HuH-7.5 (cell line): ENCODE measurements around the gene ZNF236.
"Not testable (repeated sequence)": the region's sequence is repeated elsewhere in the genome, so short reads cannot be mapped to it uniquely, and the experiment has no call there.

Experiments used
- DNase-seq: peaks from one replicate; pipeline ENCODE4 v3.0.0; 2011; ENCODE audit warnings: low spot score

ZNF236 gene

DNA sequence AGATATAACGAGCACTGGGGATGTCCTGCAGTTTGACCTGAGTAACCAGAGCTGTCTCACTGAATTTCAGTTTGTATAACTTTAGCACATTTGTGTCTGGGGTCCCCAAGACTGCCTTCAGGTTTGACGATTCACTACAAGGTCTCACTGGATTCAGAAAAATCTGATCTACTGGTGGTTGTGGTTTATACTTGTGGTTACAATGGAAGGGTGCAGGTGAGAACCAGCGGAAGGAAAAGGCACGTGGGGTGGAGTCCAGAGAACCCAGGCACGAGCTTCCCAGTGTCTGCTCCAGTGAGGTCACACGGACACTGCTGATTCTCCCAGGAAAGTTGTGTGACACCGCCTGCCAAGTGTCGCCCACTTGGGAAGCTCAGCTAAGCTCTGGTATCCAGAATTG is 126.0 kb downstream of the ZNF236 start:
- no peak for DNase-seq

DNA sequence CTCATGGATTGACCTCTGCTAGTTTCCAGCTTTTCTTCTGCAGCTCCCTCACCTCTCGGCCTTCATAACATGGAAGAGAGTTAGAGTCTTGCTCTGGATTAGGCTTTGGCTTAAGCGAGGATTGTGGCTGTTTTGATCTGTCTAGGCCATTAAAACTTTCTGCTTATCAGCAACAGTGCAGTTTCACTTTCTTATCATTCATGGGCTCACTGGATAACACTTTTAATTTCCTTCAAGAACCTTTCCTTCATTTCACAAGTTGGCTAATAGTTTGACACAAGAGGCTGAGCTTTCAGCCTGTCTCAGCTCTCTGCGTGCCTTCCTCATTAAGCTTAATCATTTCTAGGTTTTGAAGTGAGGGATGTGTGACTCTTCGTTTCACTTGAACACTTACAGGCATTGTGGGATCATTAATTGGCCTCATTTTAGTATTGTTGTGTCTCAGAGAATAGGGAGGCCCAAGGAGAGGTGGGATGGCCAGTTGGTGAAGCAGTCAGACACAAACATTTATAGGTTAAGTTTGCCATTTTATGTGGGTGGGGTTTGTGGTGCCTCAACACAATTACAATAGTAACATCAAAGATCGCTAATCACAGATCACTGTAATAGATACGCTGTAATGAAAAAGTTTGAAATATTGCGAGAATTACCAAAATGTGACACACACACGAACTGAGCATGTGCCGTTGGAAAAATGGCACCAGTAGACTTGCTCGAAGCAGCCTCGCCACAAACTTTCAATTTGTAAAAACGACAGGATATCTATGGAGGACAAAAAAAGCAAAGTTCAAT is 129.3 kb downstream of the ZNF236 start:
- DNase-seq, result no peak

DNA sequence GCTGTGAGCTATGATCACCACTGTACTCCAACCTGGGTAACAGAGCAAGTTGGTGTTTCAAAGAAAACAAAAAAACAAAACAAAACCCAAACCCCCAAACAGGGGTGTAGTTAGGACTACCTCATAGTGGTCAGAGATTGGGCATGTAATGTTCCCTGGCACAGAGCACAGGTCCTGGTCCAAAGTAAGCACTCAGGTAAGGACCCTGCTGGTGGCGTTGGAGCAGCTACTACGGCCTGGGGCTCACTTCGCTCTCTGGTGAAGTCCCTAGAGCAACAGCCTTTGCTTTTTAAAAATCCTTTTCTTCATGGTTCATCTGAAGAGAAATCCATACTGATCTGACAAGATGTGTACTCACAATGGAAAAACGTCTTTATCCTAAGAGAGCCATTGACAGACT is 130.4 kb downstream of the ZNF236 start:
- no peak for DNase-seq

DNA sequence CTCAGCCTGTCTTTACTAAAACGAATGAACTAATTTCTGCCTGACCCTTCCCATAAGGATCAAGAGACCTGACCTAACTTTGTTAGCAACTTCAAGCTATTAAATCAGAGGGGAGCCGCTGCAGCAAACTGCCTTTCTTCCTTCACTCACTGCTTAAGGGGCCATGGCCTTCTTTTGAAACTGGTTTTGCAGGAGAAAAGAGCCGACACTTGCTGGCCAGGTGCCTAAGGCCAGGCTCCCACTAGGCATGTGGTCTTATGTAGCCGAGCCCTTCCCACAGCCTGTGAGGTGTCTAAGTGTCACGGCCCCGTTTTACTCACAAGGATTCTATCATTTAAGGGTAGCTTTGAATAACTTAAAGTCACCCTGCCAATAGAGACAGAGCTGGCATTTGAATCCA is 130.8 kb downstream of the ZNF236 start:
- no peak for DNase-seq

DNA sequence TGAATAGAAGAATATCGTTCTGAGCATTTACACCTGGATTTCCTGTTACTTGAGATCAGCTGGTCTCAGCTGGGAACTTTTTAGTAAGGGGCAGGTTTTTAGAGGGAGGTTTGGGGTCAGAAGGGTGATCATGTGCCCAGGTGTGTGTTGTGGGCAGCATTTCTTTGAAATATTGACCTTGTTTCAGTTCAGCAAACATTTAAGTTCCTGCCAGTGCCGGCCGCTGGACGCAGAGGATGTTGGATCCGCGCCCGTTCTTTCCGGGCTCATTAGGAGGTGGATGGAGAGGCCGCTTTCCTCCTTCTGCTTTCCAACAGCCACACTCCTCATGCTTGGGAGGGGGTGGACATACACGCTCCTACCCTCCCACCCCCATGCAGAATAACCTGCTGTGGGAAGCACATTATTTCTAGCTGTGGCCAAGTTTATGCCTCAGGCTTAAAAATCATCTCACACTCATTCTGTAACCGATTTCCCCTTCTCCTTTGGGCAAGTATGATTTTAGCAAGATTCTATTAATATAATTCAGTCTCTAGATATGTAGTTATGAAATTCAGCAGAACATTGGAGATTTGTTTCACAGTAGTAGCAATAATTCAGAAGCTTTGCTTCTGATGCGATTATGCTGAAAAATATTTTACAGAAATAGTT is 131.4 kb downstream of the ZNF236 start:
- DNase-seq, result no peak

DNA sequence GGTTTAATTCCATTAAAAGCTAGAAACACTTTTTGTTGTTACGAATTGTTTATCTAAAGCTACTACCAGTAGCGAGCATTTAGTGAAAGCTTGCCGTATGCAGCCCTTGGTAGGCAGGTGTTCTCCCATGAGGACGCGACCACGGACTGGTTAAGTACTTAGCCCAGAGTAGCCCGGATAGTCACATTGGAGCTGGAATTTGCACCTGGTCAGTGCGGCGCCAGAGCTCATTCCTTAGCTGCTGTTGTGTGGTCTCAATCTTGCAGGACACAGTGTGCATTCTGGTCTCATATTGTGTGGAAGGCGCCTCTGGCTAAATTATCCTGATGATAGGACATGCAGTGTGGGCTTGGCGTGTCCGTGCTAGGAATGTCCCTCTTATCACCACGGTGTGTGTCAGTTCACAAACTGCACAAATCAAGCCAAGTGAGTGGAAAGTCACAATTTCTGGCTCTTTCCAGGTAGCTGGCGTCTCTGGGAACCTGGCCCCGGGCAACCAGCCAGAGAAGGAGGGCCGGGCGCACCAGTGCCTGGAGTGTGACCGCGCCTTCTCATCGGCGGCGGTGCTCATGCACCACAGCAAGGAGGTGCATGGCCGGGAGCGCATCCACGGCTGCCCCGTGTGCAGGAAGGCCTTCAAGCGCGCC is 133.3 kb downstream of the ZNF236 start:
- DNase-seq, result no peak

DNA sequence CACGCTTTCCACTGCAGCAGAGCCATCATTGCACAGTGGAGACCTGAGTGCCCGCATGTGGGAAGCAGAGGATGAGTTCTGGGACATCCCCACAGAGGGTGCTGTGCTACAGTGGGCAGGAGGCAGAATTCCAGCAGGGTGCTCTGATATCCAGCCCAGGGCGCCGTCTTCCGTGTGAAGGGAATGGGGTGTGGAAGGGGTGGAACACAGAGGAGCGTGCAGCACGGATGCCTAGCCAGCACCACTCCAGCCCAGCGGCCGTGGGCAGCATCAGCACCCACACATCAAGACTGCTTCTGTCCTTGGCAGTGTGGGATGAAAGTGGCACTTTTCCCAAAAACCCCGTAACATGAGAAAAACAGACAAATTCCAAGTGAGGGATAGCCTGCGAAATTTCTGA is 134.3 kb downstream of the ZNF236 start:
- no peak for DNase-seq

DNA sequence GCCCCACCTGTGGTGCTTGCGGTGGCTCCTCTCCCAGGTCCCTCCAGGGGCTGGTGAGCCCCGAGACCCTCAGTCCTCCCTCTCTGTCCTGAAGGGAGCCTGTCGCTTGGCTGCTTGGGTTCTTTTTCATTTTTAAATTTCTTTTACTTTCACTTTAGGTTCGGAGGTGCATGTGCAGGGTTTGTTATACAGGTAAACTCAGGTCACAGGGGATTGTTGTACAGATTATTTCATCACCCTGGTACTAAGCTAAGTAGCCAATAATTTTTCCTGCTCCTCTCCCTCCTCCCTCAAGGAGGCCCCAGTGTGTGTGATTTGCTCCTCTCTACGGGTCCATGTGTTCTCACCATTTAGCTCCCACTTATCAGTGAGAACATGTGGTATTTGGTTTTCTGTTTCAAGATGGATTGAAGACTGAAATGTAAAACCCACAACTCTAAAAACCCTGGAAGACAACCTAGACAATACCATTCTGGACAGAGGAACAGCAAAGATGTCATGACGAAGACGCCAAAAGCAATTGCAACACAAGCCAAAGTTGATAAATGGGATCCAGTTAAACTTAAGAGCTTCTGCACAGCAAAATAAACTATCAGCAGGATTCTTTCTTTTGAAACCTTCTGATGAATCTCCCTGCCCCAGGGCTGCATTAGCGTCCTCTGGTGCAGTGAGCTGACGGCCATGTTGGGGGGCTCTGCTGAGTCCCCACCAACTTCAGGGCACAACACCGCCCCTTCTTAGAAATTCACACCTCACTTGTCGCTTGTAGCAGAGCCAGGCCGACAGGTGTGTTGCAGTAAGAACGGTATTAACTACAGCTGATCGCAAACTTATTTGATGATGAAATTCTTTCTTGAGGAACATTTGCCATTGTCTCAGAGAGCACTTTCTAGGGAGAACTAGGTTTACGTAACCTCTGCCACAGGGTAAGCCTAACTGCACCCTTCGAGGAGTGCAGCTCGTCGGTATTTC is 135.3 kb downstream of the ZNF236 start:
- DNase-seq, result no peak

DNA sequence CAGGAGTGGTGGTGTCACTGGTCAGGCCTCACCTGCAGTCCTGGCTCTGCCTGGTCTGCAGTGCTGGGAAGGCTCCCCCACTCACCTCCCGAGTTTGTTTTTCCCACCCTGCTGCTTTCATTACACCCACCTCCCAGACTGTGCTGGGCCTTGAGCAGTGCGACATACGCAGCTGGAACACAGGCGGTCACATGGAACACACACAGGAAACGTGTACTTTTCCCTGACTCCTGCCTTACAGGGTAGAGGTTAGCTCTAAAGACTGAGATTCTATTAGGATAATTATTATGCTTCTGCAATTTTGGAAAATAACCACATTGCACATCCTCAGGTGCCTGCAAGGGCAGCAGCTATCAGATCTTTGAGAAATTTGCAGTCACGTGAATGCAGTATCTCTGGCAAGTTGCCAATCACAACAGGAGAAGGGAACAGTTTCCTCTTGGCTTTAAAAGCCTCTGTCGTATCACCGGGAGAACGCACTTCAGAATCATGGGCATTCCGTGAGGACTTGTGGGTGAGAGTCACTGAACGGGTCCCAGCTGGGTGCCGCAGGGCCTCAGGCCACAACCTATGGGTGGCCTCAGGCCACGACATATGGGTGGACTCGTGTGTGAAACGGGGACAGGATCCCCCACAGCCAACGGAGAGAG is 136.5 kb downstream of the ZNF236 start:
- DNase-seq, result no peak

DNA sequence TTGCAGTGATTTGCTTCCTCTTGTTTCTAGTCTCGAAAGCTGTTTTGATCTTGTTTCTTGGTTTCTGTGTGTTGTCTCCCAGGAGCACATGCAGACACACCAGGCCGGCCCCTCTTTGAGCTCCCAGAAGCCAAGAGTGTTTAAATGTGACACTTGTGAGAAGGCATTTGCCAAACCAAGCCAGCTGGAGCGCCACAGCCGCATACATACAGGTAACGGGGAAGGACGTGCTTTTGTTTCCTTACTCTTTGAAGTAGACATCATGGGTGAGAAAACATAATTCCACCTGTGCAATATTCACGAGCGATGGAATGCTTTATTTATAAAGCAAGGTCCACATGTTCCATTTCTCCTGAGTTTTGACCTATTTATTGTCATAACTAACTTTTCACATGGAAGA is 137.2 kb downstream of the ZNF236 start:
- no peak for DNase-seq

DNA sequence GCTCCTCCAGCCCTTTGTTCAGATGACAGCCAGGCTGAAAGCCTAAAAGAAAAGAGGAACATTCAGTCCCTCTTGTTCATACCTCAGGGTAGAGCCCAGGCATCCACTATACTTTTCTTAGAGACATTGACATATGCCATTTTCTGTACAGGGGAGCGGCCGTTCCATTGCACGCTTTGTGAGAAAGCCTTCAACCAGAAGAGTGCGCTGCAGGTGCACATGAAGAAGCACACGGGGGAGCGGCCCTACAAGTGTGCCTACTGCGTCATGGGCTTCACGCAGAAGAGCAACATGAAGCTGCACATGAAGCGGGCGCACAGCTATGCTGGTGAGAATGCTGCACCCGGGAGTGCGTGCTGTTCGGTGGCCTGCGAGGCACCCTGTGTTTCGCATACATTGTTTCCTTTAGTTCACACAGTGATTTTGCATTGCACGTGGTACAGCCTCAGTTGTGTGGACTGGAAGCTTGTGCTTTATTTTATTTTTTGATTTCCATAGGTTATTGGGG is 138.2 kb downstream of the ZNF236 start:
- DNase-seq, result no peak

DNA sequence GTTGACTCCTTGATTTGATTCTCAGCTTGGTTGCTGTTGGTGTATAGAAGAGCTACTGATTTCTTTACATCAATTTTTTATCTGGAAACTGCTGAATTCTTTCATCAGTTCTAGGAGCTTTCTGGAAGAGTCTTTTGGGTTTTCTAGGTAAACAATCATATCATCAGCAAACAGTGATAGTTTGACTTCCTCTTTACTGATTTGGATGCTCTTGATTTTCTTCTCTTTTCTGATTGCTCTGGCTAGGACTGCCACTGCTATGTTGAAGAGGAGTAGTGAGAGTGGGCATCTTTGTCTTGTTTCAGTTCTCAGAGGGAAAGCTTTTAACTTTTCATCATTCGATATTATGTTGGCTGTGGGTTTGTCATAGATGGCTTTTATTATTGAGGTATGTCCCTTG is 140.5 kb downstream of the ZNF236 start:
- DNase-seq, result no peak

DNA sequence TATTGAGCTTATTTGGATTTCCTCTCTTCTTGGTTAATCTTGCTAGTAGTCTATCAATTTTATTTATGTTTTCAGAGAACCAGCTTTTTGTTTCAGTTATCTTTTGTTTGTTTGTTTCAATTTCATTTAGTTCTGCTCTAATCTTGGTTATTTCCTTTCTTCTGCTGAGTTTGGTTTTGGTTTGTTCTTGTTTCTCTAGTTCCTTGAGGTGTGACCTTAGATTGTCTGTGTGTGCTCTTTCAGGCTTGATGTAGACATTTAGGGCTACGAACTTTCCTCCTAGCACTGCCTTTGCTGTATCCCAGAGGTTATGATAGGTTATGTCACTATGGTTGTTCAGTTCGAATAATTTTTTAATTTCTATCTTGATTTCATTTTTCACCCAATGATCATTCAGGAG is 141.6 kb downstream of the ZNF236 start:
- no peak for DNase-seq

DNA sequence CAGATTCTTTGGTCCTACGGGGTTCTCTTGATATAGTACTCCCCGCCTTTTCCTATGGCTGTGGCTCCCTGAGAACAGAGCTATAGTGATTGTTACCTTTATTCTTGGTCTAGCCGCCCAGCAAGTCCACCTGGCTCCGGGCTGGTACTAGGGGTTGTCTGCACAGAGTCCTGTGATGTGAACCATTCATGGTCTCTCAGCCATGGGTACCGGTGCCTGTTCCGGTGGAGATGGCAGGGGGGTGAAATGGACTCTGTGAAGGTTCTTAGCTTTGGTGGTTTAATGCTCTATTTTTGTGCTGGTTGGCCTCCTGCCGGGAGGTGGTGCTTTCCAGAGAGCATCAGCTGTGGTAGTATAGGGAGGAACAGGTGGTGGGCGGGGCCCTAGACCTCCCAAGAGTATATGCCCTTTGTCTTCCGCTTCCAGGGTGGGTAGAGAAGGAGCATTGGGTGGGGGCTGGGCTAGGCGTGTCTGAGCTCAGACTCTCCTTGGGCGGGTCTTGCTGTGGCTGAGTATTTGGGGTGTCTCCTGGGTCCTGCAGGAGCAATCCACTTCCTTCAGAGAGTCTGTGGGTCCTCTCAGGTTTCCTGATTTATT is 143.3 kb downstream of the ZNF236 start:
- not testable (repeated sequence) for DNase-seq

DNA sequence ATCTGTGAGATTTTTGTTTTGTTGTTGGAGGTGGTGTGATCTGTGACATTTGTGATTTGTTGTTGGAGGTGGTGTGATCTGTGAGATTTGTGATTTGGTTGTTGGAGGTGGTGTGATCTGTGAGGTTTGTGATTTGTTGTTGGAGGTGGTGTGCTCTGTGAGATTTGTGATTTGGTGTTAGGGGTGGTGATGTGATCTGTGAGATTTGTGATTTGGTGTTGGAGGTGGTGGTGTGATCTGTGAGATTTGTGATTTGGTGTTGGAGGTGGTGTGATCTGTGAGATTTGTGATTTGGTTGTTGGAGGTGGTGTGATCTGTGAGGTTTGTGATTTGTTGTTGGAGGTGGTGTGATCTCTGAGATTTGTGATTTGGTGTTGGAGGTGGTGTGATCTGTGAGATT is 144.9 kb downstream of the ZNF236 start:
- DNase-seq, result not testable (repeated sequence)

DNA sequence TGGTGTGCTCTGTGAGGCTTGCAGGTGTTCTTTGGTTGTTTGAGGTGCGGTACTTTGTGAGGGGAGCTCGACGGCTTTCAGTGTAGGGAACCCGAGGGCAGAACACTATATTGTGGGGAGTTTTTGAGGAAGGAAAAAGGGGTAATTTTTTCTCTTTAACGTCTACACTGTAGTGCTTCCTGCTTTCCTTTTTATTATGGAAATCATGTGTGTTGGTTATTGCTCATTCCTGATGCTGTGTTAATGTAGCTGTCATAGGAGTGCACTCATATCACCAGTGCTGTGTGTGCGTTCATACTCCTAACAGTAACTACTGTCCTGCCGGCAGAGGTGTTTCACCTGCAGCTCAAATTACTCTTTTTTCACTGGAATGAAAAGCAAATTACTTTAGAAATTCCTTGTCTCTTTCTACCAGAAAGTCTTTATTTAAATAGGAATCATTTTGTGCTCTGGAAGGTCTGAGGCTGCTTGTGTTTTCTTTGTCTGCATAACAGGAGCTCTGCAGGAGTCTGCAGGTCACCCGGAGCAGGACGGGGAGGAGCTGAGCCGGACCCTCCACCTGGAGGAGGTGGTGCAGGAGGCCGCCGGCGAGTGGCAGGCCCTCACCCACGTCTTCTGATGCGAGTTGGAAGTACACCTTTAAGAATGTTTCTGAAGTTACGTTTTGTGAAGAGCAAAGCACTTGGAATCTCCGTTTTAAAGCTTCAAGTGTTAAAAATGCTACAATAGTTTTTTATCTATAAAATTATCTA is 145.5 kb downstream of the ZNF236 start:
- DNase-seq, result no peak

DNA sequence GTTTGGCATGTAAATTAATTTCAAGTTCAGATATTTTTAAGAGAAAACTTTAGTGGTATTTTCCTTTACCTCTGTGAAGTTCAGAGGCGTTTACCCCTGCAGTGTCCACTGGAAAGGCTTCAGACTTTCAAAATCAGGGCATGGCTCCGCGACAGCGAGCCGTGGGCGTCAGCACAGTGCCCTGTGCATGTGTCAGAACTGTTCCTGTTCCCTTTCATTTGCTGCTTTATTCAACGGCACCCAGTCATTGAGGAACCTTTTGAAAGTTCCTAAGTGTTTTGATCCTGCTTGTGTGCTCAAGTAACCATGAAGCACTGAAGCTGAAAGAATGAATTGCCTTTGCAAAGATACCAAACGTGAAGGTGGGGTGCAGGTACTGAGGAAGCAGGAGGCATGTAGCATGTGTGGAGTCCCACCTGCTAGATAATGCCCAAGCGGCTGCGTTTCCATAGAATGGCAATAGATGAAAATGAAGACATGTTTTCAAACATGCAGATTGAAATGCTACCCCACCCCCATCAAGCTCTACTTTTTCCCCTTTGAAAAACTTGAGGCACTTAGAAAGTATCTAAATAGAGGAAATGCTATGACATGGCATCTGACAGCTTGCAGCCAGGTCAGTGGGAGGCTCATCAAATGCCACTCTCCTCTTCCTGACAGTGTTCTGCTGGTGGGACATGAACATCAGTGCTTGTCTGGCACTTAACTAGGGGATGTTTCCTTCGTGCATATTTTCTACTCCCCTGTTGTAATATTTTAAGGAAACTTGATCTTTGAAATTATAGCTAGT is 148.6 kb downstream of the ZNF236 start:
- DNase-seq, result no peak

DNA sequence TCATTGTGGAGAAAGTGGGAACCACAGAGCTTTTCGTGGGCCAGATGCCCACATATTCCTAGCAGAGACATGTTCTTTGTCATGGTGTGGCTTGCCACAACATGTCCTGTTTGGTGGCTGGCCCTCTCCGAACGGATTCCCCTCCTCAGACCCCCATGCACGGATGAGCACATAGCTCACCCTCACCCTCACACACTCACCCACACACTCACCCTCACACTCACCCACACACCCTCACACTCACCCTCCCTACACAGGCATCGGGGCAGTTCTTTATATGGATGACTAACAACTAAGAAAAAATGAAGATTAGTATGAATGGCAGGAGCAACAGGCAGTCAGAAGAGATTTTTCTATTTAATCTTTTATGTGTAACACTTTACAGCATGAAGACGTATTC is 149.9 kb downstream of the ZNF236 start:
- DNase-seq, result no peak

DNA sequence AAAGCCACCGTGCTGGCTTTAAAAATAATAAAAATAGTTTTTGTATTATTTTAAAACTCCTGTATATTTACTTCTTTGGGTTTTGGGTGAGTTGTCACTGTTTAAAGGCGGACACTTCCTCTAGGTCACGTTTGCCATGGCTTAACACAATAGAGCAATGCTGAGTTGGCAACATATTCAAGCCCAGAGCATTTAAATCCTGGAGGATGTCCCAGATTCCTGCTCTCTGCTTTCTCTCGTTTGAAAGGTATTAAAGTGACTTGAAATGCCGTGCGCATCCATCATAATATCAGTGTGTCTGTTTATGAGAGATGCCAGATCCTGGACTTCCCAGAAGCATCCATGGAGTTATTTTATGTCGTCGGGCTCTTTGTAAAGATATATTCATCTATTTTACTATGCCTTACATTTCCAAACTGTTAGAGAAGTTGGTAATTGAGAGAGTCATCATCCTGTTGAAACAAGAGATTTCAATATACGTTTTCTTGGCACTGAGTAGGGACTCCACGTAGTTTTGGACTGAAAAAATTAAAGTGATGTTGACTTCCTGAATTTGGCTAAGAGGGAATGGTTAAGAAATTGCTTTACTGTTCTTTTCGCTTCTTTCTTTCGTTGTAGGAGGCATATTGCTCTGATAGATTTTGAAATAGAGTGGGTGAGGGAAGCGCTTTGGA is 150.6 kb downstream of the ZNF236 start:
- DNase-seq, result no peak
